Peyer's patch (tissue), 4 donors: ENCODE results near the gene KLHL29.

Experiments
- CTCF ChIP-seq, 6 experiments: fragments of 450-650 bp in 4 of 6; fragments of 200-600 bp in 2 of 6; sonication (generic) in 1 of 6; IDR thresholded peaks; one replicate each; pipeline ENCODE4 v1.5.1; 2017 to 2019; ENCODE audit warnings: antibody characterized with exemption in 6 of 6, mild to moderate bottlenecking in 3 of 6, moderate library complexity in 1 of 6
- POLR2A ChIP-seq, 2 donors: fragments of 450-650 bp; IDR thresholded peaks; one replicate each; pipeline ENCODE4 v1.5.1; 2017; ENCODE audit warnings: antibody characterized with exemption in 2 of 2, mild to moderate bottlenecking in 2 of 2, moderate library complexity in 2 of 2

GRCh38 chr2:23390152-23390551 lies 5.2 kb downstream of the KLHL29 start:
- TF ChIP-seq CTCF (IDR thresholded peaks at IDR 0.05) (no peak), POLR2A (IDR thresholded peaks at IDR 0.05) (no peak)
